OCI-LY7 (cell line): ENCODE results near the gene MAGEA3. TPM values are rescaled to one million over a fixed set of nuclear protein-coding genes. Genes with fewer than 3 reads are reported as not detected.
"Not testable (repeated sequence)": the region's sequence is repeated elsewhere in the genome, so short reads cannot be mapped to it uniquely, and the experiment has no call there.

Source experiments
- BruUV-seq: library from RNA; stranded (reverse); fragments of 400-500 nt; replicated peaks from 2 replicates; lab custom pipeline; 2021; lab: Mats Ljungman, UMichigan
- CTCF ChIA-PET: fragments of 300-600 bp; sonication (Branson Sonifier 250); formaldehyde crosslinking; loops from one replicate; lab custom pipeline; 2022; ENCODE audit warnings: antibody characterized with exemption; ENCODE audit not compliant: unreplicated experiment; lab: Charles Lee
- POLR2A ChIA-PET: fragments of 300-600 bp; sonication (Branson Sonifier 250); formaldehyde crosslinking; loops from one replicate; lab custom pipeline; 2022; ENCODE audit warnings: antibody characterized with exemption; lab: Charles Lee
- DNase-seq: peaks from one replicate; pipeline ENCODE4 v3.0.0-alpha.2; 2015; ENCODE audit warnings: low spot score
- H2AFZ ChIP-seq: fragments of 200-600 bp; sonication (generic), shearing (Covaris generic); 2 replicates; pipeline ENCODE4 v1.6.1; 2014; ENCODE audit warnings: mild to moderate bottlenecking, antibody characterized with exemption, low read length, moderate library complexity
- H3K27ac ChIP-seq: fragments of 200-600 bp; sonication (generic); 2 replicates; pipeline ENCODE4 v1.5.1; 2014; ENCODE audit warnings: mixed run types, low read depth, mild to moderate bottlenecking, moderate library complexity, low read length, inconsistent platforms; ENCODE audit not compliant: poor library complexity, severe bottlenecking
- H3K36me3 ChIP-seq: fragments of 200-600 bp; sonication (generic); 2 replicates; pipeline ENCODE4 v1.6.1; 2014; ENCODE audit warnings: mild to moderate bottlenecking, antibody characterized with exemption, low read length, moderate library complexity, mixed read lengths; ENCODE audit not compliant: insufficient read depth
- H3K4me1 ChIP-seq: fragments of 200-600 bp; sonication (generic); 2 replicates; pipeline ENCODE4 v1.5.1; 2014; ENCODE audit warnings: mild to moderate bottlenecking, low read length; ENCODE audit not compliant: insufficient read depth, poor library complexity, severe bottlenecking
- H3K4me2 ChIP-seq: fragments of 200-600 bp; sonication (generic); 2 replicates; pipeline ENCODE4 v1.6.1; 2014; ENCODE audit warnings: mild to moderate bottlenecking, low read length
- H3K4me3 ChIP-seq: fragments of 200-600 bp; sonication (generic); 2 replicates; pipeline ENCODE4 v1.5.1; 2014; ENCODE audit warnings: mild to moderate bottlenecking, low read depth, low read length; ENCODE audit not compliant: poor library complexity, severe bottlenecking
- H3K79me2 ChIP-seq: fragments of 200-600 bp; sonication (generic); 2 replicates; pipeline ENCODE4 v1.6.1; 2016; ENCODE audit warnings: low read depth, mild to moderate bottlenecking, low read length, moderate library complexity, mixed read lengths; ENCODE audit not compliant: insufficient read depth
- H3K9me2 ChIP-seq: fragments of 200-600 bp; sonication (generic); 2 replicates; pipeline ENCODE4 v1.6.1; 2016; ENCODE audit warnings: mild to moderate bottlenecking, low read length, mixed read lengths; ENCODE audit not compliant: insufficient read depth
- H3K9me3 ChIP-seq: fragments of 200-600 bp; sonication (generic); 2 replicates; pipeline ENCODE4 v1.6.1; 2014; ENCODE audit warnings: mild to moderate bottlenecking, mixed run types, low read length, mixed read lengths
- H4K20me1 ChIP-seq: fragments of 200-600 bp; sonication (generic); 2 replicates; pipeline ENCODE4 v1.6.1; 2014; ENCODE audit warnings: mild to moderate bottlenecking, antibody characterized with exemption, low read length, moderate library complexity, mixed read lengths; ENCODE audit not compliant: insufficient read depth
- intact Hi-C: fragments of 100-400 bp; cut with micrococcal nuclease; formaldehyde crosslinking; loops from one replicate; pipeline ENCODE4 v1.10.0; 2022; ENCODE audit not compliant: unreplicated experiment
- total RNA-seq, 2 experiments: library from RNA; depleted of rRNA in 1 of 2; stranded (reverse); fragments of >200 nt in 1 of 2; shearing (Covaris generic) in 1 of 2; gene quantifications; 2 replicates each; pipeline ENCODE4 v1.2.3, GENCODE V29; 2014 to 2022

The MAGEA3 gene
- total RNA-seq, 2 experiments from 2014 or later: not detected

- H2AFZ ChIP-seq, H3K4me1 ChIP-seq, POLR2A ChIA-PET, intact Hi-C loops, H3K36me3 ChIP-seq, CTCF ChIA-PET, BruUV-seq, DNase-seq, H3K4me2 ChIP-seq, H3K9me2 ChIP-seq, H4K20me1 ChIP-seq, H3K4me3 ChIP-seq, H3K9me3 ChIP-seq, H3K27ac ChIP-seq, H3K79me2 ChIP-seq: not testable (repeated sequence)
These were observed 7.9 kb downstream of the MAGEA3 start for GRCh38 chrX:152706500-152706899.

GRCh38 chrX:152709173-152709572, 10.6 kb downstream of the MAGEA3 start, which contains the start of gene CSAG2:
CSAG2 (minus strand) TSS chrX:152709273; CDS start chrX:152709112, 161 bp downstream.
- BruUV-seq, CTCF ChIA-PET: not testable (repeated sequence)

GRCh38 chrX:152713195-152713594, 14.6 kb downstream of the MAGEA3 start:
- H3K9me3 ChIP-seq, H3K4me3 ChIP-seq, intact Hi-C loops, H3K36me3 ChIP-seq, H3K79me2 ChIP-seq, H2AFZ ChIP-seq, POLR2A ChIA-PET, H3K4me2 ChIP-seq, H3K4me1 ChIP-seq, DNase-seq, H4K20me1 ChIP-seq, H3K9me2 ChIP-seq, CTCF ChIA-PET, BruUV-seq, H3K27ac ChIP-seq: not testable (repeated sequence)

More at GRCh38 chrX:152709173-152709572, 10.6 kb downstream of the MAGEA3 start, which contains the start of gene CSAG2:
- intact Hi-C loops, POLR2A ChIA-PET, H3K4me2 ChIP-seq, H3K9me3 ChIP-seq, H3K79me2 ChIP-seq, H3K9me2 ChIP-seq, H3K4me3 ChIP-seq, H4K20me1 ChIP-seq, H3K36me3 ChIP-seq, H3K4me1 ChIP-seq, DNase-seq, H3K27ac ChIP-seq, H2AFZ ChIP-seq: not testable (repeated sequence)

GRCh38 chrX:152713815-152714787, 15.5 kb downstream of the MAGEA3 start, which contains the start of gene MAGEA2B:
MAGEA2B (plus strand) TSS chrX:152714628; CDS start chrX:152717107, 2,479 bp downstream.
- H3K27ac ChIP-seq, H3K36me3 ChIP-seq, DNase-seq, POLR2A ChIA-PET, H3K9me2 ChIP-seq, H3K79me2 ChIP-seq, H3K9me3 ChIP-seq, H2AFZ ChIP-seq, H3K4me1 ChIP-seq, intact Hi-C loops, H4K20me1 ChIP-seq, BruUV-seq, CTCF ChIA-PET, H3K4me2 ChIP-seq, H3K4me3 ChIP-seq: not testable (repeated sequence)
